OCI-LY3 (cell line): Measurements from ENCODE around the gene TMEM245.

ENCODE experiments used
- EZH2phosphoT487 ChIP-seq: fragments of 200-600 bp; shearing (Covaris generic); IDR thresholded peaks from 2 replicates; pipeline ENCODE4 v1.6.1; 2018; ENCODE audit warnings: antibody characterized with exemption, mixed run types, low read depth
- TF ChIP-seq, protein P1 (sequence below): fragments of 200-600, 300-600 bp; sonication (generic); IDR thresholded peaks from 2 replicates; pipeline ENCODE4 v1.5.1; 2014; ENCODE audit warnings: antibody characterized with exemption, low read length, low read depth

DNA sequence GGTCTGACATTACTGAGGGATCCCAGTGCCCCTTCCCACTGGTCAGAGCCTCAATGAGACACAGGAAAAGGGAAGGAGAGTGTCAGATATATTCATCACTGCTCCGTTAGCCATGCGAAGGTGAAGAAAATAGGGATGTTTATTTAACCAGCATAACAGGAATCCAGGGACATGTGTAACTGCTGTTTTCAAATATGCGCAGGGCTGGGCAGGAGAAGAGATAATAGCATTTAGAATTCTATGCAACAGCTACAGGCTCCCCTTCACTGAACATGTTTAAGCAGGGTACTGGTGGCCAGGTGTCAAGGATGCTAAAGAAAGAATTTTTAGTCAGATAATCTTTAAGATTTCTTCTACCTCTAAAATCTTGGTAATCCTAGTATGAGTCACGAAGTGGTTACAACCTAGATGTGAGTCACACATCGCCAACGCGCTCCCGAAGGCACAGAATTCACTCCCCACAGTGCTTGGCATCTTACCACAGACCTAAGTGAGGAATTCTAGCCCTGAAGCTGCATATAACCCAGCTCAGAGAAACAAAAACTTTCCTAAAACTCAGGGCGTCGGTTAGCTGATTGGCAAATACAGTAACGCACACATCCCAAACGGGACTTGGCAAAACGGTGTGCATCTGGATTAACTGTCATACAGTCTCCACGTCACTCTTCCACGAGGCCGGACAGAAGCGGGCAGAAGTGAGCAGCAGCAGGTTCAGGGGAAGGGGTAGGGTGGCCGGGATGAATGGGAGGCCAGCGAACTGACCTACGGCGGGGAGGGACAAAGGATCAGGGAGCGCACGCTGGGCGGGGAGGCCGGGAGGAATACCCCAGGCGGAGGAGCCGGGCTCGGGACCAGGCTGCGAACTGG lies 107.5 kb downstream of the TMEM245 start:
- TF ChIP-seq EZH2phosphoT487, result no peak
- TF ChIP-seq, protein P1, sequence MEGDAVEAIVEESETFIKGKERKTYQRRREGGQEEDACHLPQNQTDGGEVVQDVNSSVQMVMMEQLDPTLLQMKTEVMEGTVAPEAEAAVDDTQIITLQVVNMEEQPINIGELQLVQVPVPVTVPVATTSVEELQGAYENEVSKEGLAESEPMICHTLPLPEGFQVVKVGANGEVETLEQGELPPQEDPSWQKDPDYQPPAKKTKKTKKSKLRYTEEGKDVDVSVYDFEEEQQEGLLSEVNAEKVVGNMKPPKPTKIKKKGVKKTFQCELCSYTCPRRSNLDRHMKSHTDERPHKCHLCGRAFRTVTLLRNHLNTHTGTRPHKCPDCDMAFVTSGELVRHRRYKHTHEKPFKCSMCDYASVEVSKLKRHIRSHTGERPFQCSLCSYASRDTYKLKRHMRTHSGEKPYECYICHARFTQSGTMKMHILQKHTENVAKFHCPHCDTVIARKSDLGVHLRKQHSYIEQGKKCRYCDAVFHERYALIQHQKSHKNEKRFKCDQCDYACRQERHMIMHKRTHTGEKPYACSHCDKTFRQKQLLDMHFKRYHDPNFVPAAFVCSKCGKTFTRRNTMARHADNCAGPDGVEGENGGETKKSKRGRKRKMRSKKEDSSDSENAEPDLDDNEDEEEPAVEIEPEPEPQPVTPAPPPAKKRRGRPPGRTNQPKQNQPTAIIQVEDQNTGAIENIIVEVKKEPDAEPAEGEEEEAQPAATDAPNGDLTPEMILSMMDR, result no peak
